Progenitor cell of endocrine pancreas (in vitro differentiated cells): ENCODE data around the gene HOXC4. TPM values are rescaled to one million over a fixed set of nuclear protein-coding genes. Genes with fewer than 3 reads are reported as not detected.

Experiments used
- DNase-seq: peaks from one replicate; pipeline ENCODE4 v3.0.0; 2021; ENCODE audit warnings: low spot score; ENCODE audit not compliant: unreplicated experiment
- H3K27ac Mint-ChIP-seq: 2 replicates; pipeline ENCODE4 v1.8.0; 2021; ENCODE audit warnings: mild to moderate bottlenecking, moderate library complexity, mixed read lengths
- H3K27me3 Mint-ChIP-seq: 2 replicates; pipeline ENCODE4 v1.8.0; 2021; ENCODE audit warnings: mixed read lengths
- H3K36me3 Mint-ChIP-seq: 2 replicates; pipeline ENCODE4 v1.8.0; 2022; ENCODE audit warnings: mixed read lengths; ENCODE audit not compliant: insufficient read depth
- H3K4me1 Mint-ChIP-seq: 2 replicates; pipeline ENCODE4 v1.8.0; 2021; ENCODE audit warnings: low read depth, mixed read lengths
- H3K4me3 Mint-ChIP-seq: 2 replicates; pipeline ENCODE4 v1.8.0; 2021; ENCODE audit warnings: low read depth, mild to moderate bottlenecking, moderate library complexity, mixed read lengths
- H3K9me3 Mint-ChIP-seq: 2 replicates; pipeline ENCODE4 v1.8.0; 2021; ENCODE audit warnings: low read depth, mixed read lengths
- CTCF ChIP-seq: fragments of 200-600 bp; sonication (generic); IDR thresholded peaks from one replicate; pipeline ENCODE4 v1.5.0; 2021; ENCODE audit warnings: antibody characterized with exemption, mild to moderate bottlenecking; ENCODE audit not compliant: unreplicated experiment
- long read RNA-seq: library from polyadenylated mRNA; unstranded; transcript quantifications from one replicate; pipeline ENCODE4 v2.0.0, GENCODE V29; 2020
- total RNA-seq: library from RNA; stranded (reverse); gene quantifications from 2 replicates; pipeline ENCODE4 v1.2.1, GENCODE V29; 2021

Gene HOXC4
- 19.6 and 19.8 TPM in 2 replicates for total RNA-seq
- long read RNA-seq, partial matches to known transcripts = 0 of 1 reads
- long read RNA-seq, other reads (novel, unspliced or antisense) = 1 of 1 reads

GRCh38 chr12:54053751-54054741 is at the start of gene HOXC4:
Gene HOXC4 (plus strand): TSS chr12:54053835. CDS start chr12:54053923, 88 bp downstream.
- Mint-ChIP-seq H3K4me3 (peak within 1 kb of the TSS; percentile 93), H3K27me3 (peaks cover 37% of the 10 kb centered on the region), H3K36me3 (no peaks in the 10 kb centered on the region), H3K9me3 (no peaks in the 10 kb centered on the region), H3K4me1 (peaks cover 66% of the 10 kb centered on the region), H3K27ac (peak within 1 kb of the TSS; percentile 92)
- no peak for DNase-seq
- TF ChIP-seq CTCF = no peak

- peaks cover 98% of the 10 kb centered on the region for H3K27me3 Mint-ChIP-seq
Observed at GRCh38 chr12:54004063-54004840, 49.4 kb upstream of the HOXC4 start.

GRCh38 chr12:54004841-54005530 is 48.6 kb upstream of the HOXC4 start:
- no peak for TF ChIP-seq CTCF
- Mint-ChIP-seq H3K4me3 (no peak overlapping the region), H3K27ac (no peak overlapping the region), H3K4me1 (peaks cover 8% of the 10 kb centered on the region), H3K36me3 (no peaks in the 10 kb centered on the region), H3K9me3 (no peaks in the 10 kb centered on the region), H3K27me3 (peaks cover 98% of the 10 kb centered on the region)
- no peak for DNase-seq

More at GRCh38 chr12:54004063-54004840, 49.4 kb upstream of the HOXC4 start:
- TF ChIP-seq CTCF = no peak
- no peak overlapping the region for H3K4me3 Mint-ChIP-seq
- DNase-seq = no peak
- peaks cover 6% of the 10 kb centered on the region for H3K4me1 Mint-ChIP-seq
- H3K9me3 Mint-ChIP-seq = no peaks in the 10 kb centered on the region
- no peaks in the 10 kb centered on the region for H3K36me3 Mint-ChIP-seq
- H3K27ac Mint-ChIP-seq = no peak overlapping the region

- H3K27me3 Mint-ChIP-seq = peaks cover 98% of the 10 kb centered on the region
- H3K4me3 Mint-ChIP-seq = no peak overlapping the region
- no peak overlapping the region for H3K27ac Mint-ChIP-seq
Observed at GRCh38 chr12:54005531-54005852, 48.1 kb upstream of the HOXC4 start.

More at GRCh38 chr12:54005531-54005852, 48.1 kb upstream of the HOXC4 start:
- TF ChIP-seq CTCF = no peak
- Mint-ChIP-seq H3K4me1 (peaks cover 6% of the 10 kb centered on the region), H3K36me3 (no peaks in the 10 kb centered on the region), H3K9me3 (no peaks in the 10 kb centered on the region)
- DNase-seq = no peak
